ENCODE data around the gene IPCEF1.

IPCEF1 gene

GRCh38 chr6:154112181-154112809 is 244.3 kb downstream of the IPCEF1 start:
- DNase-seq: no peak

- no peak for DNase-seq
Observed at GRCh38 chr6:154111025-154111424, 245.6 kb downstream of the IPCEF1 start.

GRCh38 chr6:154106251-154106650 is 250.4 kb downstream of the IPCEF1 start:
- no peak for DNase-seq

Data from hypothalamus (tissue), 51 donors.